Effector memory CD4-positive, alpha-beta T cell (primary cell): ENCODE measurements around the gene FGF2.
"Not testable (repeated sequence)": the region's sequence is repeated elsewhere in the genome, so short reads cannot be mapped to it uniquely, and the experiment has no call there.

ENCODE experiments used
- DNase-seq, 3 donors: peaks; one replicate each; pipeline ENCODE4 v3.0.0-alpha.2; 2020
- H3K27ac ChIP-seq: 2 replicates; pipeline ENCODE4 v1.7.0; 2013; ENCODE audit warnings: mild to moderate bottlenecking, low read length, moderate library complexity; ENCODE audit not compliant: insufficient read depth, poor library complexity, severe bottlenecking
- H3K27me3 ChIP-seq: replicated peaks from 2 replicates; pipeline ENCODE4 v1.7.0; 2013; ENCODE audit warnings: mild to moderate bottlenecking, low read length; ENCODE audit not compliant: insufficient read depth, control insufficient read depth, poor library complexity, severe bottlenecking
- H3K36me3 ChIP-seq: 2 replicates; pipeline ENCODE4 v1.7.0; 2013; ENCODE audit warnings: mild to moderate bottlenecking, low read length, moderate library complexity; ENCODE audit not compliant: control insufficient read depth, insufficient read depth
- H3K4me1 ChIP-seq: 2 replicates; pipeline ENCODE4 v1.7.0; 2013; ENCODE audit warnings: low read length, mild to moderate bottlenecking; ENCODE audit not compliant: control insufficient read depth, insufficient read depth, poor library complexity, severe bottlenecking
- H3K4me3 ChIP-seq: 2 replicates; pipeline ENCODE4 v1.7.0; 2013; ENCODE audit warnings: low read length, low read depth, mild to moderate bottlenecking; ENCODE audit not compliant: insufficient read depth, poor library complexity, severe bottlenecking
- H3K9me3 ChIP-seq: 2 replicates; pipeline ENCODE4 v1.7.0; 2013; ENCODE audit warnings: mild to moderate bottlenecking, low read length, moderate library complexity; ENCODE audit not compliant: control insufficient read depth
- total RNA-seq, 3 donors: gene quantifications; one replicate each; lab custom pipeline; 2026; lab: John Stamatoyannopoulos, UW

Gene FGF2
- total RNA-seq = 0 to 0.26 (median 0.17) reads per million in 3 donors

DNA sequence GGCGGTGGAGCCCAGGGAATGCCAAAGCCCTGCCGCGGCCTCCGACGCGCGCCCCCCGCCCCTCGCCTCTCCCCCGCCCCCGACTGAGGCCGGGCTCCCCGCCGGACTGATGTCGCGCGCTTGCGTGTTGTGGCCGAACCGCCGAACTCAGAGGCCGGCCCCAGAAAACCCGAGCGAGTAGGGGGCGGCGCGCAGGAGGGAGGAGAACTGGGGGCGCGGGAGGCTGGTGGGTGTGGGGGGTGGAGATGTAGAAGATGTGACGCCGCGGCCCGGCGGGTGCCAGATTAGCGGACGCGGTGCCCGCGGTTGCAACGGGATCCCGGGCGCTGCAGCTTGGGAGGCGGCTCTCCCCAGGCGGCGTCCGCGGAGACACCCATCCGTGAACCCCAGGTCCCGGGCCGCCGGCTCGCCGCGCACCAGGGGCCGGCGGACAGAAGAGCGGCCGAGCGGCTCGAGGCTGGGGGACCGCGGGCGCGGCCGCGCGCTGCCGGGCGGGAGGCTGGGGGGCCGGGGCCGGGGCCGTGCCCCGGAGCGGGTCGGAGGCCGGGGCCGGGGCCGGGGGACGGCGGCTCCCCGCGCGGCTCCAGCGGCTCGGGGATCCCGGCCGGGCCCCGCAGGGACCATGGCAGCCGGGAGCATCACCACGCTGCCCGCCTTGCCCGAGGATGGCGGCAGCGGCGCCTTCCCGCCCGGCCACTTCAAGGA lies at the start of gene FGF2:
Gene FGF2 (plus strand): TSS at position 279 of the 705 bp plus-strand sequence. CDS start 344 bp downstream, at position 623.
- Histone ChIP-seq H3K4me1 (peaks cover 10% of the 10 kb centered on the region), H3K9me3 (no peaks in the 10 kb centered on the region), H3K27ac (no peak within 1 kb of the TSS), H3K4me3 (peak within 1 kb of the TSS; percentile 70), H3K36me3 (no peaks in the 10 kb centered on the region), H3K27me3 (peaks cover 34% of the 10 kb centered on the region)
- DNase-seq = no peak

GRCh38 chr4:122776916-122777315 lies 49.7 kb upstream of the FGF2 start:
- H3K4me1 ChIP-seq = no peaks in the 10 kb centered on the region
- no peaks in the 10 kb centered on the region for H3K9me3 ChIP-seq
- no peaks in the 10 kb centered on the region for H3K27me3 ChIP-seq
- no peak overlapping the region for H3K27ac ChIP-seq
- no peak overlapping the region for H3K4me3 ChIP-seq
- H3K36me3 ChIP-seq = no peaks in the 10 kb centered on the region
- DNase-seq = no peak

DNA sequence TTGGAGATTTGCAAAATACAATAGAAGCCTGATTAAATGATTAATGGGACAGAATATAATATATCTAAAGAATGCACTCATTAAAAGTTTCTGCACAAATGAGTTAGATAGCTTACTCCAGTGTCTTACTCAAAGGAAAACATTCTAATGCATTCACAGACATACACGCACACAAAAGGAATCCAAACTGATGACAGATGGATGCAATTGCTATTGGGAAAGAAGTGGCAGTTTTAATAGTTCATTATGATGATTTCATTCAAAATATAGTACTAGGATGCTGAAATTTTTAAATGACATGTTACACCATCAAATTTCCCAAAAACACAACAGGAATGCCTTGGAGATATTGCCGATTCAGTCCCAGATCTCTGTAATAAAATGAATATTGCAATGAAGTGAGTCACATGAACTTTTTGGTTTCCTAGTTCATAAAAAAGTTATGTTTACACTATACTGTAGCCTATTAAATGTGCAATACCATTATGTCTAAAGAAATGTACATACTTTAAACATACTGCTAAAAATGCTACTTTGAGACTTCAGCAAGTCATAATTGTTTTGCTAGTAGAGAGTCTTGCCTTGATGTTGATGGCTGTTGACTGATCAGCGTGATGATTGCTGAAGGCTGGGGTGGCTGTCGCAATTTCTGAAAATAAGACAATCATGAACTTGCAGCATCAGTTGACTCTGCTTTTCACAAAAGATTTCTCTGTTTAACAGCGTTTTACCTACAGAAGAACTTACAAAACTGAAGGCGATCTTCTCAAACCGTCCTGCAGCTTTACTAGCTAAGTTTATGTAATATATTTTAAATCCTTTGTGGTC lies 48.6 kb upstream of the FGF2 start:
- no peak overlapping the region for H3K27ac ChIP-seq
- no peaks in the 10 kb centered on the region for H3K27me3 ChIP-seq
- no peaks in the 10 kb centered on the region for H3K4me1 ChIP-seq
- no peak overlapping the region for H3K4me3 ChIP-seq
- H3K36me3 ChIP-seq = no peaks in the 10 kb centered on the region
- no peaks in the 10 kb centered on the region for H3K9me3 ChIP-seq
- no peak for DNase-seq

DNA sequence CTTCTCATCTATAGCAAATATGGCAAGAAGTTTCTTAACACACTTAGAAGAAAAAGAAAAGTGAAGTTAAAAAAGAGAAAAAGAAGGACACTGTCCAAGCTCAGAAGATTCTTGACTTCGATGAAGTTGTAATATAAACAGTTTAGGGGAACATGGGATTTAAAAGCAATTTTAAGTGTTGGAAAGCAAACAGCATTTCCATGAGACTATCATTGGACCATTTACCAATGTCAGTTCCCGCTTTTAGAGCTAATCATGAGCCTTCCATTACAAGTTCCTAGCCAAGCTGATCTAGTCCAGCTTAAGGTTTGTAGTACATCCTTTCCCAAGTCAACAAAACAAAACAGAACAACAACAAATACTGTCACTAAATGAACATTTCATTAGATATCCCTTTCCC lies 45.1 kb upstream of the FGF2 start:
- H3K4me3 ChIP-seq = no peak overlapping the region
- H3K27me3 ChIP-seq = no peaks in the 10 kb centered on the region
- no peak for DNase-seq
- H3K9me3 ChIP-seq = no peaks in the 10 kb centered on the region
- no peaks in the 10 kb centered on the region for H3K36me3 ChIP-seq
- H3K27ac ChIP-seq = no peak overlapping the region
- no peaks in the 10 kb centered on the region for H3K4me1 ChIP-seq

DNA sequence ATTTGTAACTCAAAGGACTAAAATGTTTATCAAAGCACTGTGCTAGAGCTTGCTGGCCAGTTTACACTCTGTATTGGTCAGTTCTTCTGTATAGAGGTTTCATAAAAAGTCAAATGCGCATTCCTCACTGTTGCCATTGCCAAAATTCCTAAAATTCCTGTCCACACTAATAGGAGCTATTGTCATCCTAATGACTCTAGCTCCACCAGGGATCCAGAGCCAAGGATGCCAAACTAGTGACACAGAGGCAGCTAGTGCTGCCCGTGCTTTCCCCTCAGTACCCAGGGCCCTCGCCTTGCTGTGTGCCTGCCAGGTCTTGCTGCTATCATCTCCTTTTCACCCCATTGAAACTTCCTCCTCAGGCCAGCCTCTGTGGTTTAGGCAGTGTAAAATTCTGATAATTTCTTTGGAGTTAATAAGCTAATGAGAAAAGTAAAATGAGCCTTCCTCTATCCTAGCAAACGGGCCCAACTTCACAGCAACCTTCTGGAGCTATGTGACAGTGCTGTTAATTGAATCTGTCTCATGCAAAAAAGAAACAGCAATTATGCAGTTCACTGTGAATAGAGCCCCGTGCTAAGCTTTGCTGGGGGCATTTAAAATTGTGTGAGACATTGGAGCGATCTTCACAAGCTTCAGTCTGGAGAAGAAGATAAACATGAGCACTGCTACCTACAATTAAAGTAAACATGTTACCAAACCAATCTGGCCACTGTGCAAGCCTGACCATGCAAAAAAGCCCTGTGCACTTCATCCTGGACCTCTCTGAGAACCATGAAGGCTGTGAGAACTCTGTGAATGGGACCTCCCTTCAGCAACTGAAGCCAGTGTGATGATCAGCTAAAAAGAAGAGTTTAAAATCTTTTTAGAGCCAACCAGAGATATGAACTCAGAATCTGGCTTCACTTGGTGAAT lies 43.1 kb upstream of the FGF2 start:
- Histone ChIP-seq H3K27me3 (no peaks in the 10 kb centered on the region), H3K36me3 (no peaks in the 10 kb centered on the region), H3K4me3 (no peak overlapping the region), H3K27ac (no peak overlapping the region), H3K4me1 (no peaks in the 10 kb centered on the region), H3K9me3 (no peaks in the 10 kb centered on the region)
- no peak for DNase-seq

DNA sequence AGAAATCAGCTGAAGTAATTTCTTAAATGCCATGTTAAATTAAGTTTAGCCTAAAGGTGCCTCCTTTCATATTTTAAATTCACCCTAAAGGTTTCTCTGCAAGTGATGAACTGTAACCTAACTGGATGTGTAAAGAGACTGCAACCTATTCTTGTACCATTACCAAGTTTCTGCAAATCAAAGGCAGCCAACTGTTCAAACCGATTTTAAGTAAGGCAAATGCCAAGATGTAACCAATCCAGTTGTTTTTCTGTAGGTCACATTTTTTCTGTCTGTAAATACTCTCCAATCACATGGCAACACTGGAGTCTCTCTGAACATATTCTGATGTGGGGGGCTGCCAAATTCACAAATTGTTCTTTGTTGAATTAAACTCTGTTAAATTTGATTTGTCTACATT lies 42.4 kb upstream of the FGF2 start:
- H3K27ac ChIP-seq = no peak overlapping the region
- H3K4me1 ChIP-seq = no peaks in the 10 kb centered on the region

GRCh38 chr4:122785099-122785498 lies 41.5 kb upstream of the FGF2 start:
- Histone ChIP-seq H3K4me1 (no peaks in the 10 kb centered on the region), H3K27ac (no peak overlapping the region), H3K4me3 (no peak overlapping the region), H3K36me3 (no peaks in the 10 kb centered on the region), H3K9me3 (no peaks in the 10 kb centered on the region), H3K27me3 (no peaks in the 10 kb centered on the region)
- DNase-seq = no peak

More for the DNA sequence above, 42.4 kb upstream of the FGF2 start:
- Histone ChIP-seq H3K9me3 (no peaks in the 10 kb centered on the region), H3K36me3 (no peaks in the 10 kb centered on the region), H3K4me3 (no peak overlapping the region), H3K27me3 (no peaks in the 10 kb centered on the region)
- DNase-seq = no peak

DNA sequence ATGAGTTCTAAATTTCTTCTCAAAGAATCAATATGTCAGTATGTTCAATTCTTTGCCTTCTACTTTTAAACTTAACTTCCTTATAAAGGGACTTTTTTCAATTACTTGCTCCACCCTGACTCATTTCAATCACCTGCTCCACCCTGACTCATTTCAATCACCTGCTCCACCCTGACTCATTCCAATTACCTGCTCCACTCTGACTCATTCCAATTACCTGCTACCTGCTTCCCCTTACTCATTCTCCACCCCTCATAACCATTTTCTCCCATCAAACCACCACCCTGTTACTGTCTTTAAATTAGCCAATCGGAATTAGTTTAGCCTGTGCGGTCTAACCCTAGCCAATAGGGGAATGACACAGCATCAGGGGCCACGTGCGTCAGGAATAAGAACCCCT lies 40.3 kb upstream of the FGF2 start:
- not testable (repeated sequence) for DNase-seq, H3K36me3 ChIP-seq, H3K27me3 ChIP-seq, H3K9me3 ChIP-seq, H3K27ac ChIP-seq, H3K4me1 ChIP-seq, H3K4me3 ChIP-seq

DNA sequence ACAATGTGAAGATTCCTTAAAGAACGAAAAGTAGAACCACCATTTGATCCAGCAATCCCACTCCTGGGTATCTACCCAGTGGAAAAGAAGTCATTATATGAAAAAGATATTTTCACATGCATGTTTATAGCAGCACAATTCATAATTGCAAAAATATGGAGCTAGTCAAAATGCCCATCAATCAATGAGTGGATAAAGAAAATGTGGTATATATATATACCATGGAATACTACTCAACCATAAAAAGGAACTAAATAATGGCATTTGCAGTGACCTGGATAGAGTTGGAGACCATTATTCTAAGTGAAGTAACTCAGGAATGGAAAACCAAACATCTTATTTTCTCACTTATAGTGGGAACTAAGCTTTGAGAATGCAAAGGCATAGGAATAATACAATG lies 39.7 kb upstream of the FGF2 start:
- H3K27ac ChIP-seq, H3K36me3 ChIP-seq, H3K9me3 ChIP-seq, H3K4me3 ChIP-seq, H3K4me1 ChIP-seq, DNase-seq, H3K27me3 ChIP-seq: not testable (repeated sequence)
